H1 (cell line): ENCODE data around the gene GGT7. TPM values are rescaled to one million over a fixed set of nuclear protein-coding genes. Genes with fewer than 3 reads are reported as not detected.

Experiments used
- CTCF ChIA-PET: fragments of 300-600 bp; sonication (Branson Sonifier 250); formaldehyde crosslinking; loops from one replicate; lab custom pipeline; 2021; ENCODE audit not compliant: partially characterized antibody; lab: Charles Lee
- POLR2A ChIA-PET: fragments of 300-600 bp; sonication (Branson Sonifier 250); formaldehyde crosslinking; loops from one replicate; lab custom pipeline; 2021; ENCODE audit warnings: inconsistent platforms; ENCODE audit not compliant: partially characterized antibody; lab: Charles Lee
- DNase-seq, 2 experiments: peaks; one replicate each; pipeline versions ENCODE4 v3.0.0 to v3.0.0-alpha.2; 2010 to 2022; ENCODE audit warnings: low spot score in 2 of 2, low read depth in 1 of 2, mixed read lengths in 1 of 2
- FAIRE-seq: peaks from 2 replicates; lab custom pipeline; 2011; peaks lifted over from hg19 to GRCh38; lab: Jason Lieb, UNC
- H2AFZ ChIP-seq: 2 replicates; pipeline ENCODE4 v1.8.1; 2012; ENCODE audit warnings: low read length, inconsistent platforms
- H2AK5ac ChIP-seq: 2 replicates; pipeline ENCODE4 v1.6.1; 2013; ENCODE audit warnings: low read depth, low read length
- H2BK120ac ChIP-seq: replicated peaks from 2 replicates; pipeline ENCODE3; 2013; ENCODE audit warnings: low read depth, low read length, inconsistent platforms
- H2BK12ac ChIP-seq: 2 replicates; pipeline ENCODE4 v1.6.1; 2013; ENCODE audit warnings: low read depth, low read length
- H2BK15ac ChIP-seq: 2 replicates; pipeline ENCODE4 v1.6.1; 2013; ENCODE audit warnings: low read length
- H2BK20ac ChIP-seq: 2 replicates; pipeline ENCODE4 v1.6.1; 2013; ENCODE audit warnings: low read length
- H2BK5ac ChIP-seq: 2 replicates; pipeline ENCODE4 v1.6.1; 2013; ENCODE audit warnings: low read depth, low read length
- H3K14ac ChIP-seq: 2 replicates; pipeline ENCODE4 v1.6.1; 2013; ENCODE audit warnings: inconsistent platforms; ENCODE audit not compliant: insufficient read length
- H3K18ac ChIP-seq: 2 replicates; pipeline ENCODE4 v1.6.1; 2013; ENCODE audit warnings: low read length; ENCODE audit errors: extremely low read depth
- H3K23ac ChIP-seq: 2 replicates; pipeline ENCODE4 v1.6.1; 2013; ENCODE audit warnings: inconsistent platforms; ENCODE audit not compliant: insufficient read length
- H3K23me2 ChIP-seq: 2 replicates; pipeline ENCODE4 v1.6.1; 2013; ENCODE audit warnings: low read depth, low read length
- H3K27ac ChIP-seq: 2 replicates; pipeline ENCODE4 v1.6.1; 2011; ENCODE audit warnings: low read depth, low read length, inconsistent platforms
- H3K27me3 ChIP-seq, 4 experiments: replicated peaks in 1 of 4; 1 replicate in 1 of 4; 2 replicates in 3 of 4; pipeline versions ENCODE4 v1.6.1 to v1.8.1; 2011 to 2013; ENCODE audit warnings: low read length in 3 of 4, mild to moderate bottlenecking in 3 of 4, inconsistent platforms in 2 of 4, mixed read lengths in 2 of 4, moderate library complexity in 1 of 4; ENCODE audit not compliant: control insufficient read depth in 3 of 4, insufficient read depth in 3 of 4; ENCODE audit errors: extremely low read depth in 1 of 4
- H3K36me3 ChIP-seq, 4 experiments: 2 replicates each; pipeline versions ENCODE4 v1.6.1 to v1.8.1; 2011 to 2013; ENCODE audit warnings: mild to moderate bottlenecking in 4 of 4, low read length in 3 of 4, moderate library complexity in 2 of 4, control low read depth in 1 of 4, inconsistent platforms in 1 of 4; ENCODE audit not compliant: insufficient read depth in 4 of 4, control insufficient read depth in 2 of 4
- H3K4ac ChIP-seq: replicated peaks from 2 replicates; pipeline ENCODE3; 2013; ENCODE audit warnings: low read length, low read depth, mixed read lengths, inconsistent platforms; ENCODE audit not compliant: insufficient read length
- H3K4me1 ChIP-seq, 4 experiments: replicated peaks in 1 of 4; 1 replicate in 1 of 4; 2 replicates in 3 of 4; pipeline versions ENCODE4 v1.6.1 to v1.8.1; 2011 to 2013; ENCODE audit warnings: low read length in 3 of 4, inconsistent platforms in 2 of 4, mixed read lengths in 1 of 4; ENCODE audit not compliant: insufficient read depth in 4 of 4, control insufficient read depth in 3 of 4
- H3K4me2 ChIP-seq, 2 experiments: 2 replicates each; pipeline versions ENCODE4 v1.6.1 to v1.8.1; 2011 to 2013; ENCODE audit warnings: low read depth in 2 of 2, low read length in 2 of 2, control low read depth in 1 of 2, inconsistent platforms in 1 of 2, mild to moderate bottlenecking in 1 of 2; ENCODE audit not compliant: insufficient read depth in 1 of 2
- H3K4me3 ChIP-seq, 4 experiments: fragments of 200-600, 300-600 bp in 1 of 4; sonication (generic), shearing (Covaris generic), sonication (Bioruptor Twin) in 1 of 4; 2 replicates each; pipeline versions ENCODE4 v1.5.1 to v1.8.1; 2011 to 2016; ENCODE audit warnings: low read length in 4 of 4, low read depth in 3 of 4, control low read depth in 2 of 4, inconsistent platforms in 2 of 4, mild to moderate bottlenecking in 2 of 4, mixed read lengths in 1 of 4, moderate library complexity in 1 of 4; ENCODE audit not compliant: insufficient read depth in 2 of 4; ENCODE audit errors: extremely low read depth in 1 of 4
- H3K56ac ChIP-seq: replicated peaks from 2 replicates; pipeline ENCODE3; 2013; ENCODE audit warnings: low read depth, mild to moderate bottlenecking, mixed read lengths, low read length, inconsistent platforms; ENCODE audit not compliant: insufficient read length
- H3K79me1 ChIP-seq: 2 replicates; pipeline ENCODE4 v1.6.1; 2013; ENCODE audit warnings: low read depth, low read length, control low read depth
- H3K79me2 ChIP-seq, 2 experiments: 2 replicates each; pipeline versions ENCODE4 v1.6.1 to v1.8.1; 2012 to 2013; ENCODE audit warnings: low read length in 2 of 2, mild to moderate bottlenecking in 2 of 2, inconsistent platforms in 1 of 2; ENCODE audit not compliant: insufficient read depth in 2 of 2, control insufficient read depth in 1 of 2
- H3K9ac ChIP-seq, 4 experiments: replicated peaks in 1 of 4; 1 replicate in 1 of 4; 2 replicates in 3 of 4; pipeline versions ENCODE4 v1.6.1 to v1.8.1; 2011 to 2013; ENCODE audit warnings: low read depth in 3 of 4, low read length in 3 of 4, control low read depth in 2 of 4, mild to moderate bottlenecking in 2 of 4, moderate library complexity in 2 of 4, inconsistent platforms in 1 of 4; ENCODE audit errors: extremely low read depth in 1 of 4
- H3K9me3 ChIP-seq, 2 experiments: 2 replicates each; pipeline versions ENCODE4 v1.6.1 to v1.8.1; 2012 to 2013; ENCODE audit warnings: mild to moderate bottlenecking in 2 of 2, moderate library complexity in 2 of 2, control low read depth in 1 of 2, inconsistent platforms in 1 of 2, low read depth in 1 of 2, low read length in 1 of 2, mixed read lengths in 1 of 2; ENCODE audit not compliant: insufficient read depth in 2 of 2
- H4K20me1 ChIP-seq, 2 experiments: replicated peaks in 1 of 2; 2 replicates each; pipeline versions ENCODE3 to v1.8.1; 2011 to 2013; ENCODE audit warnings: inconsistent platforms in 2 of 2, low read length in 2 of 2, mild to moderate bottlenecking in 1 of 2; ENCODE audit not compliant: insufficient read depth in 2 of 2, control insufficient read depth in 1 of 2
- H4K5ac ChIP-seq: 2 replicates; pipeline ENCODE4 v1.6.1; 2013; ENCODE audit warnings: low read length, low read depth, mixed read lengths, inconsistent platforms; ENCODE audit not compliant: insufficient read length
- H4K8ac ChIP-seq: 2 replicates; pipeline ENCODE4 v1.8.0; 2013; ENCODE audit warnings: mild to moderate bottlenecking, moderate library complexity, low read length, inconsistent platforms; ENCODE audit not compliant: insufficient read depth; ENCODE audit errors: extremely low read depth
- H4K91ac ChIP-seq: replicated peaks from 2 replicates; pipeline ENCODE3; 2013; ENCODE audit warnings: low read length, mixed read lengths, inconsistent platforms; ENCODE audit not compliant: insufficient read length
- BACH1 ChIP-seq: IDR thresholded peaks from 2 replicates; pipeline ENCODE4 v1.6.1; 2012; ENCODE audit warnings: low read length, improper control_type of control experiment
- CBX5 ChIP-seq: fragments of 300-800, 300-1000 bp; sonication (generic); IDR thresholded peaks from 2 replicates; pipeline ENCODE4 v1.7.1; 2016; ENCODE audit warnings: antibody characterized with exemption, low read length, low read depth
- EGR1 ChIP-seq: IDR thresholded peaks from 2 replicates; pipeline ENCODE4 v1.6.1; 2011; ENCODE audit warnings: low read depth, low read length, borderline replicate concordance
- EZH2 ChIP-seq: fragments of 200-600 bp; sonication (generic); IDR thresholded peaks from 2 replicates; pipeline ENCODE4 v1.7.1; 2012; ENCODE audit warnings: low read depth, mild to moderate bottlenecking, moderate library complexity, low read length, inconsistent platforms; ENCODE audit not compliant: severe bottlenecking
- HDAC2 ChIP-seq, 2 experiments: fragments of 300-600 bp in 1 of 2; sonication (generic) in 1 of 2; IDR thresholded peaks; 2 replicates each; pipeline ENCODE4 v1.6.1; 2011 to 2012; ENCODE audit warnings: low read depth in 2 of 2, low read length in 2 of 2, mild to moderate bottlenecking in 2 of 2, moderate library complexity in 2 of 2, borderline replicate concordance in 1 of 2, inconsistent platforms in 1 of 2
- NANOG ChIP-seq: IDR thresholded peaks from 2 replicates; pipeline ENCODE4 v1.6.1; 2011; ENCODE audit warnings: low read length, low read depth, mild to moderate bottlenecking, inconsistent platforms; ENCODE audit not compliant: insufficient read depth, poor library complexity, severe bottlenecking
- POLR2A ChIP-seq, 2 experiments: IDR thresholded peaks; 1 replicate in 1 of 2; 2 replicates in 1 of 2; pipeline ENCODE4 v1.6.1; 2011; ENCODE audit warnings: low read depth in 2 of 2, low read length in 2 of 2, mild to moderate bottlenecking in 2 of 2; ENCODE audit errors: control extremely low read depth in 1 of 2
- RFX5 ChIP-seq: IDR thresholded peaks from 2 replicates; pipeline ENCODE4 v1.6.1; 2011; ENCODE audit warnings: low read depth, low read length, improper control_type of control experiment, borderline replicate concordance
- SIX5 ChIP-seq: IDR thresholded peaks from 2 replicates; pipeline ENCODE4 v1.6.1; 2011; ENCODE audit warnings: mild to moderate bottlenecking, low read depth, low read length
- SP1 ChIP-seq: IDR thresholded peaks from 2 replicates; pipeline ENCODE4 v1.6.1; 2011; ENCODE audit warnings: low read depth, low read length
- TEAD4 ChIP-seq: IDR thresholded peaks from 2 replicates; pipeline ENCODE4 v1.6.1; 2012; ENCODE audit warnings: low read depth, low read length, inconsistent platforms, mixed read lengths
- WGBS, 2 experiments: shearing (Covaris generic) in 1 of 2; methylation state at CpG; one replicate each; pipeline versions ENCODE4 v1.1.6 to v1.1.7; 2013 to 2015; ENCODE audit warnings: low lambda C conversion rate in 2 of 2, mixed read lengths in 2 of 2, inconsistent platforms in 1 of 2, low coverage in 1 of 2, missing lambda C conversion rate in 1 of 2; ENCODE audit not compliant: insufficient replicate concordance in 2 of 2, insufficient coverage in 1 of 2, insufficient read length in 1 of 2; ENCODE audit errors: extremely low coverage in 1 of 2, missing lambda C conversion rate in 1 of 2; 5-methylcytosine and 5-hydroxymethylcytosine counted together
- polyA plus RNA-seq, 7 experiments: library from polyadenylated mRNA; depleted of rRNA in 3 of 7; stranded (reverse) in 5 of 7; unstranded in 2 of 7; fragments of >200 nt in 5 of 7; fragments of 200-250 nt in 2 of 7; gene quantifications; 1 replicate in 5 of 7; 2 replicates in 1 of 7; 4 replicates in 1 of 7; pipeline versions ENCODE4 v1.2.1 to v1.2.3, GENCODE V29; 2011 to 2013; ENCODE audit warnings: missing spikeins in 2 of 7, mixed read lengths in 2 of 7
- total RNA-seq: library from RNA; stranded (reverse); fragmentation: NEBNext Ultra II Directional; extraction: Animal tissue kit (Norgen Biotek cat#: 25700); gene quantifications from 2 replicates; pipeline ENCODE4 v1.2.1, GENCODE V29; 2021
- TF ChIP-seq, protein P1 (sequence below): IDR thresholded peaks from 2 replicates; pipeline ENCODE4 v1.6.1; 2012; ENCODE audit warnings: inconsistent platforms

GGT7 gene
- total and polyA plus RNA-seq, 2 of the 8 experiments (the other 6 are each of a cell fraction or from before 2014, with no cell fraction given) = 20.2 to 25.5 TPM

DNA sequence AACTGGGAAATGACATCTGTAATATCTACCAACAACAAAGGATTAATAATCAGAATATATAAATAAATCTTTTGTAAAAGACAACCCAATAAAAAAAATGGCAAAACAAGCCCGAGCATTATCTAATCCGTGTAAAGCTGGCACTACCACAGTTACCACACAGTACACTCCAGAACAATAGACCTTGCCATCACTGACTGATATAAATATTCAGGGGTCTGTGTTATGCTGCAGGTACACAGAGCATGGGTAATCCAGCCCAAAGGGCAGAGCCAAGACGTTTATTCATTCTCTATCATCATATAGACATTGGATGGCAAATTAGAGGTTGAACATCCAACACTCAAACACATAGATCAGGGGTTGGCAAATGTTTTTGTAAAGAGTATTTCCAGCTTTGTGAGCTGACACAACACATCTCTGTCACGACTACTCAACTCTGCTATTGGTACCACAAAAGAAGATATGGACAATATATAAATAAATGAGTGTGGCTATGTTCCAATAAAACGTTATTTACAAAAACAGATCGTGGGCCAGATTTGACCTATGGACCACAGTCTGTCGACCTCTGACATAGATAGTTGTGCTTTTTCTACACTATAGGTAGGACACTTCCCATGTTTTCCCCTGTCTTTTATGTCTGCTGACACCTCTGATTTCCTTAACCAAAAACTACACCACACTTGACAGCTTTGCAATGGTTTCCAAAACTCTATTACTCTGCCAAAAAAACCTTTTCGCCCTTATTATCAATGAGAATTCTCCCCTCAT is 51.7 kb downstream of the GGT7 start:
- peaks cover 0 to 2% of the 10 kb centered on the region in 2 experiments for H4K20me1 ChIP-seq
- no peak overlapping the region for H3K18ac ChIP-seq
- no peak for DNase-seq
- H2BK5ac ChIP-seq = no peak overlapping the region
- H3K9me3 ChIP-seq = no peaks in the 10 kb centered on the region
- no peak overlapping the region for H3K9ac ChIP-seq
- no peak overlapping the region for H2BK120ac ChIP-seq
- peaks cover 0 to 52% of the 10 kb centered on the region in 2 experiments; a peak in 2 of 4 replicates for H3K79me2 ChIP-seq
- no peak overlapping the region for H3K14ac ChIP-seq
- H3K23me2 ChIP-seq = peaks cover 5% of the 10 kb centered on the region
- H3K27me3 ChIP-seq = no peaks in the 10 kb centered on the region
- no peak overlapping the region for H3K4ac ChIP-seq
- 89% methylated on average over 8 of the region's 8 CpGs; no CpG with 5 or more reads in 1 of the 2 experiments for WGBS, 2 experiments
- H2BK12ac ChIP-seq = no peak overlapping the region
- no peak overlapping the region for H4K91ac ChIP-seq
- no peak overlapping the region for H3K4me2 ChIP-seq
- CTCF ChIA-PET = interaction anchor here (0.6 to 0.9 kb wide), 3 partner anchors 51 to 628 kb away, joined by 3 read pairs; no protein-coding TSS in a partner anchor
- no peak overlapping the region for H2BK15ac ChIP-seq
- peaks cover 0 to 2% (median 0%) of the 10 kb centered on the region in 4 experiments; a peak in 2 of 7 replicates for H3K4me1 ChIP-seq
- H2AK5ac ChIP-seq = no peak overlapping the region
- no peak overlapping the region for H4K8ac ChIP-seq
- no peak overlapping the region for H2BK20ac ChIP-seq
- no peak overlapping the region for H2AFZ ChIP-seq
- FAIRE-seq = no peak
- H3K56ac ChIP-seq = no peak overlapping the region
- no peak overlapping the region for H3K27ac ChIP-seq
- H3K23ac ChIP-seq = no peak overlapping the region
- no peaks in the 10 kb centered on the region for H3K36me3 ChIP-seq
- no peak overlapping the region for H4K5ac ChIP-seq
- H3K79me1 ChIP-seq = peaks cover 5% of the 10 kb centered on the region
- POLR2A ChIA-PET = no interaction called here
- no peak overlapping the region for H3K4me3 ChIP-seq
- TF ChIP-seq RFX5 (no peak), BACH1 (no peak), NANOG (no peak), EGR1 (no peak), TEAD4 (no peak), SP1 (no peak), HDAC2 (IDR thresholded peaks at IDR 0.05; ENCODE audit: borderline replicate concordance in 1 of 2, low read depth in 2 of 2, low read length in 2 of 2) (no peak), POLR2A (IDR thresholded peaks at IDR 0.05; ENCODE audit: control extremely low read depth in 1 of 2, low read depth in 2 of 2, low read length in 2 of 2) (no peak), SIX5 (no peak), CBX5 (no peak), EZH2 (no peak)
- TF ChIP-seq, protein P1, sequence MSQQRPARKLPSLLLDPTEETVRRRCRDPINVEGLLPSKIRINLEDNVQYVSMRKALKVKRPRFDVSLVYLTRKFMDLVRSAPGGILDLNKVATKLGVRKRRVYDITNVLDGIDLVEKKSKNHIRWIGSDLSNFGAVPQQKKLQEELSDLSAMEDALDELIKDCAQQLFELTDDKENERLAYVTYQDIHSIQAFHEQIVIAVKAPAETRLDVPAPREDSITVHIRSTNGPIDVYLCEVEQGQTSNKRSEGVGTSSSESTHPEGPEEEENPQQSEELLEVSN = no peak
